ENCODE results near the gene RAD54L.

RAD54L gene

DNA sequence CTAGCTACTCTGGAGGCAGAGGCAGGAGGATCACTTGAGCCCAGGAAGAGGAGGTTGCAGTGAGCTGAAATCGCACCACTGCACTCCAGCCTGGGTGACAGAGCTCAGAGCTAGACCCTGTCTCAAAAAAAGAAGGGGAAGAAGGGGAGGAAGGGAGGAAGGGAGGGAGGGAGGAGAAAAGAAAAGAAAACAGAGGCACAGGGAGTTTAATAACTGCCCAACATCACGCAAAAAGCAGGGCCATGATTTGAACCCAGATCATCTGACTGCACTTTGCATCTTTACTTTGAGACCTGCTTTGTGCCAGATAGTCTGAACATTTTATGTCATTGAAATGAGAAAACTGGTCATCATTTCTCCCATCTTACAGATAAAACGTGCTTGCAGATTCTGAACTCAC, 42.4 kb upstream of the RAD54L start:
- Mint-ChIP-seq H3K27ac (peak overlapping the region in 1 of 3 experiments; percentile 28), H3K4me3 (peak overlapping the region; percentile 49 to 94 (median 51)), H3K36me3 (ENCODE audit: low read depth) (no peaks in the 10 kb centered on the region), H3K9me3 (no peaks in the 10 kb centered on the region), H3K27me3 (ENCODE audit: low read depth) (peaks cover 16% of the 10 kb centered on the region), H3K4me1 (peaks cover 20% of the 10 kb centered on the region)
- TF ChIP-seq, protein P1, sequence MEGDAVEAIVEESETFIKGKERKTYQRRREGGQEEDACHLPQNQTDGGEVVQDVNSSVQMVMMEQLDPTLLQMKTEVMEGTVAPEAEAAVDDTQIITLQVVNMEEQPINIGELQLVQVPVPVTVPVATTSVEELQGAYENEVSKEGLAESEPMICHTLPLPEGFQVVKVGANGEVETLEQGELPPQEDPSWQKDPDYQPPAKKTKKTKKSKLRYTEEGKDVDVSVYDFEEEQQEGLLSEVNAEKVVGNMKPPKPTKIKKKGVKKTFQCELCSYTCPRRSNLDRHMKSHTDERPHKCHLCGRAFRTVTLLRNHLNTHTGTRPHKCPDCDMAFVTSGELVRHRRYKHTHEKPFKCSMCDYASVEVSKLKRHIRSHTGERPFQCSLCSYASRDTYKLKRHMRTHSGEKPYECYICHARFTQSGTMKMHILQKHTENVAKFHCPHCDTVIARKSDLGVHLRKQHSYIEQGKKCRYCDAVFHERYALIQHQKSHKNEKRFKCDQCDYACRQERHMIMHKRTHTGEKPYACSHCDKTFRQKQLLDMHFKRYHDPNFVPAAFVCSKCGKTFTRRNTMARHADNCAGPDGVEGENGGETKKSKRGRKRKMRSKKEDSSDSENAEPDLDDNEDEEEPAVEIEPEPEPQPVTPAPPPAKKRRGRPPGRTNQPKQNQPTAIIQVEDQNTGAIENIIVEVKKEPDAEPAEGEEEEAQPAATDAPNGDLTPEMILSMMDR (IDR thresholded peaks at IDR 0.05; ENCODE audit: unreplicated experiment in 3 of 3): no peak

DNA sequence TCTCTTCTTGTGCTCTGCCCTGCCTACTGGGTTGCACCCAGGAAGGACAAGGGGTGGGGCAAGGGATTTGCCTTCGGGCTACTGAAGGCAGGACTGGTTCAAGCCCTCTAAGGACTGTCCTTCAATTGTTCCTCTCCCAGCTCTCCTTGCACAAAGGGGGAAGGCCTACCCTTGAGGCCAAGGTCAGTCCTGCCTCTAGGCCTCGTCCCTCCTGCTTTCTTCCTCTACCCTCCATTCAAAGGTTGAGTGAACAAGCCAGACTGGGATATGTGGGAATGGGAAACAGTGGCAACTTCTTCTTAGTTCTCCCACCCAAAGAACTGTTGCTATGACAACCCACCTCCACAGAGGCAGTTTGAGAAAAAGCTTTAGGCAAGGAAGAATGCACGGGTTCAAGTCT, 41.8 kb upstream of the RAD54L start:
- TF ChIP-seq, protein P1 (IDR thresholded peaks at IDR 0.05; ENCODE audit: unreplicated experiment in 3 of 3): no peak
- peak overlapping the region; percentile 34 to 51 (median 49) for H3K4me3 Mint-ChIP-seq

DNA sequence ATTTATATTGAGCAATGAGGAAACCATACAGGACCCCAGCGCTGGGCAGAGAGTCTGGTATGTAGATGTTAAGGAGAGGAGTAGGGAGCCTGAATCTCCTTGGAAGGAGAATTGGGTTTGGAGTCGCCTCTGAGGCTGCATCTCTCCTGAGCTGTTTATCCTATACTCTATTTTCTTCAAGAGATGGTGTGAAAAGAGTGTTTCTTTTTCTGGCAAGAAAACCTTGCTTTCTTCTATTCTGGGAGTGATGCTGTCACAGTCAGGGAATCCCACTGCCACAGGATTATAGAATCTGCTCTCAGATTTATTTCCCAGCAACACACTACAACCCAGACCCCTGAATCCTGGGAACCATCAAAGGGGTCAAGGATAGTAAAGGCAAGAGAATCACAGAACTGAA, 41.2 kb upstream of the RAD54L start:
- H3K36me3 Mint-ChIP-seq (ENCODE audit: low read depth): no peaks in the 10 kb centered on the region
- H3K27me3 Mint-ChIP-seq (ENCODE audit: low read depth): peaks cover 16% of the 10 kb centered on the region
- peaks cover 16% of the 10 kb centered on the region for H3K4me1 Mint-ChIP-seq
- H3K9me3 Mint-ChIP-seq: no peaks in the 10 kb centered on the region
- H3K4me3 Mint-ChIP-seq: peak overlapping the region in 1 of 3 experiments; percentile 26
- TF ChIP-seq, protein P1 (IDR thresholded peaks at IDR 0.05; ENCODE audit: unreplicated experiment in 3 of 3): no peak
- H3K27ac Mint-ChIP-seq: no peak overlapping the region

More for the DNA sequence above, 41.8 kb upstream of the RAD54L start:
- H3K27me3 Mint-ChIP-seq (ENCODE audit: low read depth): peaks cover 16% of the 10 kb centered on the region
- H3K9me3 Mint-ChIP-seq: no peaks in the 10 kb centered on the region
- H3K27ac Mint-ChIP-seq: peak overlapping the region in 1 of 3 experiments; percentile 28
- H3K36me3 Mint-ChIP-seq (ENCODE audit: low read depth): no peaks in the 10 kb centered on the region
- peaks cover 16% of the 10 kb centered on the region for H3K4me1 Mint-ChIP-seq

DNA sequence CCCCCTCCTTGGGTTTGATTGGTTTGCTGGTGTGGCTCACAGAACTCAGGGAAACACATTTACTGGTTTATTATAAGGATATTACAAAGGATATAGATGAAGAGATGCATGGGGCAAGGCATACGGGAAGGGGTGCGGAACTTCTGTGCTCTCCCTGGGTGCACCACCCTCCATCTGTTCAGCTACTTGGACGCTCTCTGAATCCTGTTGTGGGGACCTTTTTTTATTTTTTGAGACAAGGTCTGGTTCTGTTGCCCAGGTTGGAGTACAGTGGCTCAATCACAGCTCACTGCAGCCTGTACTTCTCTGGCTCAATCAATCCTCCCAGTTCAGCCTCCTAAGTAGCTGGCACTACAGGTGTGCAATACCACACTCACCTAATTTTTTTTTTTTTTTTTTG, 37.0 kb upstream of the RAD54L start:
- Mint-ChIP-seq H3K4me1 (no peaks in the 10 kb centered on the region), H3K27me3 (ENCODE audit: low read depth) (no peaks in the 10 kb centered on the region), H3K9me3 (peaks cover 2% of the 10 kb centered on the region), H3K27ac (no peak overlapping the region), H3K4me3 (no peak overlapping the region), H3K36me3 (ENCODE audit: low read depth) (no peaks in the 10 kb centered on the region)
- TF ChIP-seq, protein P1 (IDR thresholded peaks at IDR 0.05; ENCODE audit: unreplicated experiment in 3 of 3): no peak

DNA sequence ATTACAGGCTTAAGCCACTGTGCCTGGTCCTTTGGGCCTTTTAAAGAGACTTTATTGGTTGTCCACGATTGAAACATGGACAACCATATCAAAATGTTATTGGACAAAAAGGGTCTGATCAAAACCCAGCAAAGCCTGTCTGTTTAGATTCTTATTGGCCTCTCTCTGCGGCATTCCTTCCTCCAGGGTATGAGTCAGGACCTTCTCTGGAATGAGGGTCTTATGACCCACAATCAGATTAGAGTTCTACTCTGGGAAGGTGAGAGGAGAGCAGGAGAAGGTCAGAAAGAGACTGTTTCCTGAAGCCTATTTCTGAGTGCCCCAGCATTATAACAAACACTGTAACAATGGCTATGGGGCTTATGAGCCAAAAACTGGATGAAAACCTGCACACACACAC, 36.5 kb upstream of the RAD54L start:
- Mint-ChIP-seq H3K36me3 (ENCODE audit: low read depth) (no peaks in the 10 kb centered on the region), H3K4me1 (no peaks in the 10 kb centered on the region), H3K9me3 (peaks cover 2% of the 10 kb centered on the region), H3K27ac (peak overlapping the region in 1 of 3 experiments; percentile 65), H3K4me3 (no peak overlapping the region), H3K27me3 (ENCODE audit: low read depth) (no peaks in the 10 kb centered on the region)
- TF ChIP-seq, protein P1 (IDR thresholded peaks at IDR 0.05; ENCODE audit: unreplicated experiment in 3 of 3): no peak

DNA sequence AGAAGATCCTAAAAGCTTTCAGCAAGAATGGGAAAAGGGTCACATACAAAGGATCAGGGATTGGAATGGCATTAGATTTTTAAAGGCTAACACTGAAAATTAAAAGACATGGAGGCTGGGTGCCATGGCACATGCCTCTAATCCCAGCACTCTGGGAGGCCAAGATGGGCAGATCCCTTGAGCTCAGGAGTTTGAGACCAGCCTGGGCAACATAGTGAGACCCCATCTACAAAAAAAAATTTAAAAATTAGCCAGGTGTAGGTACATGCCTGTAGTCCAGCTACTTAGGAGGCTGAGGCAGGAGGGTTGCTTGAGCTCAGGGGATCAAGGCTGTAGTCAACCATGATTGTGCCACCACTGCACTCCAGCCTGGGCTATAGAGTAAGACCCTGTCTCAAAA, 32.1 kb upstream of the RAD54L start:
- H3K4me3 Mint-ChIP-seq: no peak overlapping the region
- TF ChIP-seq, protein P1 (IDR thresholded peaks at IDR 0.05; ENCODE audit: unreplicated experiment in 3 of 3): no peak
- H3K27ac Mint-ChIP-seq: no peak overlapping the region
- H3K27me3 Mint-ChIP-seq (ENCODE audit: low read depth): no peaks in the 10 kb centered on the region
- no peaks in the 10 kb centered on the region for H3K36me3 Mint-ChIP-seq (ENCODE audit: low read depth)
- no peaks in the 10 kb centered on the region for H3K4me1 Mint-ChIP-seq
- H3K9me3 Mint-ChIP-seq: peaks cover 2% of the 10 kb centered on the region

Data from nephron (organoid).